CD14-positive monocyte (primary cell): ENCODE results near the gene ARAP2. TPM values are rescaled to one million over a fixed set of nuclear protein-coding genes. Genes with fewer than 3 reads are reported as not detected.

Experiments used
- DNase-seq, 3 donors: peaks; one replicate each; pipeline ENCODE4 v3.0.0-alpha.2; 2011 to 2022
- H2AFZ ChIP-seq: 2 replicates; pipeline ENCODE4 v1.6.0; 2012; ENCODE audit warnings: mild to moderate bottlenecking, low read depth, low read length, inconsistent platforms; ENCODE audit not compliant: insufficient read depth, poor library complexity, severe bottlenecking
- H3K27ac ChIP-seq, 2 donors: 1 replicate in 1 of 2; 2 replicates in 1 of 2; pipeline ENCODE4 v1.5.1; 2012 to 2013; ENCODE audit warnings: low read length in 2 of 2, control low read depth in 1 of 2, inconsistent platforms in 1 of 2, low read depth in 1 of 2, mild to moderate bottlenecking in 1 of 2
- H3K27me3 ChIP-seq, 2 donors: one replicate each; pipeline versions ENCODE4 v1.6.0 to v1.6.1; 2011 to 2013; ENCODE audit warnings: low read length in 2 of 2; ENCODE audit not compliant: control insufficient read depth in 2 of 2, insufficient read depth in 2 of 2
- H3K36me3 ChIP-seq, 2 donors: replicated peaks in 1 of 2; 1 replicate in 1 of 2; 2 replicates in 1 of 2; pipeline versions ENCODE4 v1.5.1 to v1.6.1; 2012 to 2013; ENCODE audit warnings: low read length in 2 of 2, control low read depth in 1 of 2, inconsistent platforms in 1 of 2, mild to moderate bottlenecking in 1 of 2; ENCODE audit not compliant: insufficient read depth in 2 of 2, control insufficient read depth in 1 of 2
- H3K4me1 ChIP-seq, 2 donors: 1 replicate in 1 of 2; 2 replicates in 1 of 2; pipeline versions ENCODE4 v1.5.1 to v1.6.1; 2012 to 2013; ENCODE audit warnings: low read length in 2 of 2, control low read depth in 1 of 2, inconsistent platforms in 1 of 2, mild to moderate bottlenecking in 1 of 2, moderate library complexity in 1 of 2; ENCODE audit not compliant: insufficient read depth in 2 of 2, control insufficient read depth in 1 of 2
- H3K4me2 ChIP-seq: replicated peaks from 2 replicates; pipeline ENCODE3; 2012; ENCODE audit warnings: low read length, moderate library complexity, mild to moderate bottlenecking; ENCODE audit not compliant: poor library complexity, severe bottlenecking; ENCODE audit errors: extremely low read depth
- H3K4me3 ChIP-seq, 3 experiments: fragments of 200-600 bp in 1 of 3; sonication (generic) in 1 of 3; replicated peaks in 1 of 3; 1 replicate in 2 of 3; 2 replicates in 1 of 3; pipeline ENCODE4 v1.5.1; 2011 to 2013; ENCODE audit warnings: low read length in 3 of 3, mild to moderate bottlenecking in 3 of 3, control low read depth in 2 of 3, low read depth in 2 of 3, inconsistent platforms in 1 of 3, moderate library complexity in 1 of 3
- H3K79me2 ChIP-seq: 2 replicates; pipeline ENCODE4 v1.6.0; 2012; ENCODE audit warnings: mild to moderate bottlenecking, control low read depth, inconsistent platforms, low read length, moderate library complexity; ENCODE audit not compliant: insufficient read depth
- H3K9ac ChIP-seq: 2 replicates; pipeline ENCODE4 v1.6.0; 2017; ENCODE audit warnings: low read length, mild to moderate bottlenecking; ENCODE audit not compliant: insufficient read depth, poor library complexity, severe bottlenecking
- H3K9me3 ChIP-seq, 2 donors: replicated peaks in 1 of 2; 1 replicate in 1 of 2; 2 replicates in 1 of 2; pipeline versions ENCODE4 v1.5.1 to v1.6.1; 2012 to 2013; ENCODE audit warnings: low read length in 2 of 2, control low read depth in 1 of 2; ENCODE audit not compliant: control insufficient read depth in 1 of 2, insufficient read depth in 1 of 2
- H4K20me1 ChIP-seq: 2 replicates; pipeline ENCODE4 v1.6.0; 2012; ENCODE audit warnings: mild to moderate bottlenecking, low read length, control low read depth, moderate library complexity; ENCODE audit not compliant: insufficient read depth
- H3K27ac Mint-ChIP-seq, 7 donors: one replicate each; pipeline ENCODE4 v1.8.0; 2020; ENCODE audit warnings: mild to moderate bottlenecking in 7 of 7, mixed read lengths in 7 of 7, moderate library complexity in 6 of 7, inconsistent platforms in 2 of 7
- H3K27me3 Mint-ChIP-seq, 3 donors: one replicate each; pipeline ENCODE4 v1.8.0; 2021 to 2022; ENCODE audit warnings: low read depth in 3 of 3, mild to moderate bottlenecking in 3 of 3, mixed read lengths in 3 of 3, moderate library complexity in 3 of 3, inconsistent platforms in 1 of 3
- H3K36me3 Mint-ChIP-seq, 2 donors: one replicate each; pipeline ENCODE4 v1.8.0; 2020; ENCODE audit warnings: mixed read lengths in 2 of 2, inconsistent platforms in 1 of 2, mild to moderate bottlenecking in 1 of 2
- H3K4me1 Mint-ChIP-seq: one replicate; pipeline ENCODE4 v1.8.0; 2020; ENCODE audit warnings: mild to moderate bottlenecking, mixed read lengths
- H3K4me3 Mint-ChIP-seq, 2 donors: one replicate each; pipeline ENCODE4 v1.8.0; 2020; ENCODE audit warnings: mild to moderate bottlenecking in 2 of 2, mixed read lengths in 2 of 2, moderate library complexity in 1 of 2
- H3K9me3 Mint-ChIP-seq, 7 donors: one replicate each; pipeline ENCODE4 v1.8.0; 2020 to 2022; ENCODE audit warnings: mixed read lengths in 7 of 7, mild to moderate bottlenecking in 6 of 7, moderate library complexity in 6 of 7, inconsistent platforms in 2 of 7
- CTCF ChIP-seq: fragments of 200-600 bp; IDR thresholded peaks from one replicate; pipeline ENCODE4 v1.8.0; 2022; ENCODE audit warnings: antibody characterized with exemption, mild to moderate bottlenecking
- WGBS: methylation state at CpG from one replicate; pipeline ENCODE4 v1.1.5; 2013; ENCODE audit warnings: missing lambda C conversion rate; ENCODE audit not compliant: insufficient coverage; 5-methylcytosine and 5-hydroxymethylcytosine counted together
- intact Hi-C, 2 donors: fragments of 100-400 bp; cut with micrococcal nuclease; formaldehyde crosslinking; loops; one replicate each; pipeline versions ENCODE4 v1.15.0 to v1.15.1; 2023
- polyA plus RNA-seq, 3 donors: library from polyadenylated mRNA; depleted of rRNA in 1 of 3; unstranded in 2 of 3; stranded (reverse) in 1 of 3; fragments of 300-500 nt in 2 of 3; fragments of >200 nt in 1 of 3; fragmentation: Illumina TruSeq in 2 of 3; gene quantifications; 1 replicate in 2 of 3; 2 replicates in 1 of 3; pipeline ENCODE4 v1.2.3, GENCODE V29; 2012 to 2021

ARAP2 gene
- polyA plus RNA-seq, 3 donors, result 4.6 to 17.7 (median 5.6) TPM

GRCh38 chr4:36173905-36174304, 70.4 kb downstream of the ARAP2 start:
- H3K9me3 ChIP-seq, result no peaks in the 10 kb centered on the region

GRCh38 chr4:36172656-36173055, 71.7 kb downstream of the ARAP2 start:
- Mint-ChIP-seq H3K9me3 (no peaks in the 10 kb centered on the region), H3K27ac (no peak overlapping the region), H3K36me3 (peaks cover 25 to 39% of the 10 kb centered on the region in 2 donors), H3K4me3 (no peak overlapping the region), H3K4me1 (peaks cover 3% of the 10 kb centered on the region), H3K27me3 (no peaks in the 10 kb centered on the region)
- H2AFZ ChIP-seq, result no peak overlapping the region
- no peaks in the 10 kb centered on the region for H3K4me1 ChIP-seq
- H3K27me3 ChIP-seq, result no peaks in the 10 kb centered on the region
- no peak overlapping the region for H3K4me2 ChIP-seq
- 100% methylated on average over 1 of the region's 2 CpGs for WGBS
- peaks cover 17 to 47% of the 10 kb centered on the region in 2 donors for H3K36me3 ChIP-seq
- H3K27ac ChIP-seq, result no peak overlapping the region
- no peak overlapping the region for H3K4me3 ChIP-seq
- no peaks in the 10 kb centered on the region for H3K79me2 ChIP-seq
- H3K9ac ChIP-seq, result no peak overlapping the region
- intact Hi-C loops, result no loop called here
- peaks cover 7% of the 10 kb centered on the region for H4K20me1 ChIP-seq
- no peak for TF ChIP-seq CTCF
- H3K9me3 ChIP-seq, result no peaks in the 10 kb centered on the region
- DNase-seq, result no peak

More at GRCh38 chr4:36173905-36174304, 70.4 kb downstream of the ARAP2 start:
- Mint-ChIP-seq H3K27ac (no peak overlapping the region), H3K27me3 (peaks cover 0 to 2% (median 0%) of the 10 kb centered on the region in 3 donors), H3K4me3 (no peak overlapping the region), H3K4me1 (peaks cover 3% of the 10 kb centered on the region), H3K9me3 (no peaks in the 10 kb centered on the region), H3K36me3 (peaks cover 28 to 48% of the 10 kb centered on the region in 2 donors)
- no peak overlapping the region for H3K9ac ChIP-seq
- no peak overlapping the region for H2AFZ ChIP-seq
- no peak overlapping the region for H3K27ac ChIP-seq
- H3K4me2 ChIP-seq, result no peak overlapping the region
- intact Hi-C loops, result no loop called here
- no peak for TF ChIP-seq CTCF
- no peak overlapping the region for H3K4me3 ChIP-seq
- no peaks in the 10 kb centered on the region for H3K4me1 ChIP-seq
- H3K79me2 ChIP-seq, result no peaks in the 10 kb centered on the region
- no peak for DNase-seq
- no peaks in the 10 kb centered on the region for H3K27me3 ChIP-seq
- peaks cover 7% of the 10 kb centered on the region for H4K20me1 ChIP-seq
- H3K36me3 ChIP-seq, result peaks cover 21 to 59% of the 10 kb centered on the region in 2 donors
